CD4-positive, CD25-positive, alpha-beta regulatory T cell (primary cell): ENCODE data around the gene PCNA. TPM values are rescaled to one million over a fixed set of nuclear protein-coding genes. Genes with fewer than 3 reads are reported as not detected.

Experiments used
- ATAC-seq, 2 donors: fragments of 150-1000 bp; cut with Tn5 transposase; one replicate each; pipeline ENCODE4 v1.10.0; 2021; ENCODE audit warnings: low read depth in 2 of 2, moderate number of reproducible peaks in 2 of 2, moderate library complexity in 1 of 2
- DNase-seq, 3 donors: peaks; one replicate each; pipeline versions ENCODE4 v3.0.0 to v3.0.0-alpha.2; 2012 to 2022; ENCODE audit warnings: mixed read lengths in 1 of 3
- H3K27ac ChIP-seq: one replicate; pipeline ENCODE4 v1.7.0; 2013; ENCODE audit warnings: mild to moderate bottlenecking, low read length; ENCODE audit not compliant: insufficient read depth, poor library complexity, severe bottlenecking
- H3K27me3 ChIP-seq: one replicate; pipeline ENCODE4 v1.7.0; 2013; ENCODE audit warnings: low read length; ENCODE audit not compliant: control insufficient read depth, insufficient read depth
- H3K36me3 ChIP-seq: one replicate; pipeline ENCODE4 v1.7.0; 2013; ENCODE audit warnings: mild to moderate bottlenecking, low read length, moderate library complexity; ENCODE audit not compliant: control insufficient read depth, insufficient read depth
- H3K4me1 ChIP-seq: 2 replicates; pipeline ENCODE4 v1.7.0; 2013; ENCODE audit warnings: mild to moderate bottlenecking, low read length; ENCODE audit not compliant: insufficient read depth, control insufficient read depth, poor library complexity, severe bottlenecking
- H3K4me3 ChIP-seq: one replicate; pipeline ENCODE4 v1.7.0; 2013; ENCODE audit warnings: low read depth, mild to moderate bottlenecking, low read length, moderate library complexity
- H3K9me3 ChIP-seq, 2 experiments: 1 replicate in 1 of 2; 2 replicates in 1 of 2; pipeline ENCODE4 v1.7.0; 2013; ENCODE audit warnings: low read length in 2 of 2, mild to moderate bottlenecking in 1 of 2, moderate library complexity in 1 of 2; ENCODE audit not compliant: control insufficient read depth in 2 of 2
- H3K27ac Mint-ChIP-seq, 3 donors: one replicate each; pipeline ENCODE4 v1.8.0; 2020 to 2022; ENCODE audit warnings: mild to moderate bottlenecking in 3 of 3, mixed read lengths in 3 of 3, moderate library complexity in 2 of 3
- H3K27me3 Mint-ChIP-seq: one replicate; pipeline ENCODE4 v1.8.0; 2022; ENCODE audit warnings: mild to moderate bottlenecking, mixed read lengths
- H3K36me3 Mint-ChIP-seq: one replicate; pipeline ENCODE4 v1.8.0; 2020; ENCODE audit warnings: mixed read lengths
- H3K4me1 Mint-ChIP-seq, 4 donors: one replicate each; pipeline ENCODE4 v1.8.0; 2020 to 2022; ENCODE audit warnings: mixed read lengths in 4 of 4, mild to moderate bottlenecking in 1 of 4
- H3K4me3 Mint-ChIP-seq, 4 donors: one replicate each; pipeline ENCODE4 v1.8.0; 2020 to 2022; ENCODE audit warnings: mild to moderate bottlenecking in 4 of 4, mixed read lengths in 4 of 4, moderate library complexity in 3 of 4
- H3K9me3 Mint-ChIP-seq, 7 donors: one replicate each; pipeline ENCODE4 v1.8.0; 2020 to 2022; ENCODE audit warnings: mixed read lengths in 7 of 7, mild to moderate bottlenecking in 3 of 7, moderate library complexity in 2 of 7
- polyA plus RNA-seq, 4 donors: library from polyadenylated mRNA; unstranded; fragments of 300-500 nt; fragmentation: Illumina TruSeq; gene quantifications; one replicate each; pipeline ENCODE4 v1.2.3, GENCODE V29; 2021
- total RNA-seq: library from RNA; stranded (reverse); gene quantifications from one replicate; pipeline ENCODE4 v1.2.3, GENCODE V29; 2022

PCNA gene
- total and polyA plus RNA-seq, 5 donors from 2014 or later, result 33.0 to 89.9 (median 71.2) TPM

- no peak for ATAC-seq
Measured at GRCh38 chr20:5136096-5136495, 16.3 kb upstream of the PCNA start.

GRCh38 chr20:5135363-5136012, 15.7 kb upstream of the PCNA start:
- no peaks in the 10 kb centered on the region for H3K9me3 ChIP-seq
- Mint-ChIP-seq H3K27me3 (no peaks in the 10 kb centered on the region), H3K9me3 (no peaks in the 10 kb centered on the region), H3K4me1 (peaks cover 25 to 53% (median 31%) of the 10 kb centered on the region in 4 donors), H3K4me3 (no peak overlapping the region), H3K27ac (peak overlapping the region in 2 of 3 donors; percentile 32 to 65), H3K36me3 (peaks cover 18% of the 10 kb centered on the region)
- no peaks in the 10 kb centered on the region for H3K27me3 ChIP-seq
- no peak overlapping the region for H3K4me3 ChIP-seq
- ATAC-seq, result no peak
- H3K36me3 ChIP-seq, result peaks cover 6% of the 10 kb centered on the region
- no peak for DNase-seq
- no peak overlapping the region for H3K27ac ChIP-seq
- H3K4me1 ChIP-seq, result no peaks in the 10 kb centered on the region

More at GRCh38 chr20:5136096-5136495, 16.3 kb upstream of the PCNA start:
- Mint-ChIP-seq H3K27ac (peak overlapping the region in 2 of 3 donors; percentile 56 to 83), H3K4me1 (peaks cover 27 to 56% (median 36%) of the 10 kb centered on the region in 4 donors), H3K36me3 (peaks cover 18% of the 10 kb centered on the region), H3K27me3 (no peaks in the 10 kb centered on the region), H3K4me3 (no peak overlapping the region), H3K9me3 (no peaks in the 10 kb centered on the region)
- Histone ChIP-seq H3K4me3 (no peak overlapping the region), H3K36me3 (peaks cover 6% of the 10 kb centered on the region), H3K4me1 (no peaks in the 10 kb centered on the region), H3K27ac (no peak overlapping the region), H3K9me3 (no peaks in the 10 kb centered on the region), H3K27me3 (no peaks in the 10 kb centered on the region)
- DNase-seq, result no peak

GRCh38 chr20:5133998-5134397, 14.2 kb upstream of the PCNA start:
- peaks cover 18% of the 10 kb centered on the region for H3K36me3 Mint-ChIP-seq
- H3K4me1 ChIP-seq, result peaks cover 3% of the 10 kb centered on the region
- DNase-seq (no peak), ATAC-seq (no peak)
- no peaks in the 10 kb centered on the region for H3K9me3 ChIP-seq
- no peaks in the 10 kb centered on the region for H3K9me3 Mint-ChIP-seq
- no peak overlapping the region for H3K27ac Mint-ChIP-seq
- no peak overlapping the region for H3K27ac ChIP-seq
- peaks cover 6% of the 10 kb centered on the region for H3K36me3 ChIP-seq
- no peak overlapping the region for H3K4me3 Mint-ChIP-seq
- H3K27me3 Mint-ChIP-seq, result no peaks in the 10 kb centered on the region
- no peaks in the 10 kb centered on the region for H3K27me3 ChIP-seq
- peaks cover 15 to 49% (median 23%) of the 10 kb centered on the region in 4 donors for H3K4me1 Mint-ChIP-seq
- no peak overlapping the region for H3K4me3 ChIP-seq

GRCh38 chr20:5131502-5131901, 11.7 kb upstream of the PCNA start:
- peaks cover 17 to 57% (median 31%) of the 10 kb centered on the region in 4 donors for H3K4me1 Mint-ChIP-seq

GRCh38 chr20:5128886-5129285, 9.1 kb upstream of the PCNA start:
- Mint-ChIP-seq H3K4me1 (peaks cover 12 to 51% (median 28%) of the 10 kb centered on the region in 4 donors), H3K9me3 (no peaks in the 10 kb centered on the region), H3K27ac (peak overlapping the region in 2 of 3 donors; percentile 97 to 99), H3K36me3 (peaks cover 7% of the 10 kb centered on the region), H3K4me3 (peak overlapping the region; percentile 87 to 97 (median 96)), H3K27me3 (no peaks in the 10 kb centered on the region)
- Histone ChIP-seq H3K36me3 (peaks cover 4% of the 10 kb centered on the region), H3K9me3 (no peaks in the 10 kb centered on the region), H3K27ac (peak overlapping the region; percentile 99), H3K4me3 (peak overlapping the region; percentile 92), H3K27me3 (no peaks in the 10 kb centered on the region), H3K4me1 (peaks cover 22% of the 10 kb centered on the region)
- DNase-seq (no peak), ATAC-seq (no peak)

More at GRCh38 chr20:5131502-5131901, 11.7 kb upstream of the PCNA start:
- H3K9me3 ChIP-seq, result no peaks in the 10 kb centered on the region
- Mint-ChIP-seq H3K27me3 (no peaks in the 10 kb centered on the region), H3K36me3 (peaks cover 19% of the 10 kb centered on the region), H3K9me3 (no peaks in the 10 kb centered on the region), H3K27ac (peak overlapping the region in 1 of 3 donors; percentile 34), H3K4me3 (peak overlapping the region; percentile 1 to 59 (median 32))
- ATAC-seq, result no peak
- peaks cover 10% of the 10 kb centered on the region for H3K36me3 ChIP-seq
- peaks cover 18% of the 10 kb centered on the region for H3K4me1 ChIP-seq
- no peak overlapping the region for H3K27ac ChIP-seq
- no peaks in the 10 kb centered on the region for H3K27me3 ChIP-seq
- peak in 1 of 3 donors; percentile 30 for DNase-seq
- no peak overlapping the region for H3K4me3 ChIP-seq

- H3K36me3 Mint-ChIP-seq, result peaks cover 7% of the 10 kb centered on the region
- Histone ChIP-seq H3K9me3 (no peaks in the 10 kb centered on the region), H3K4me3 (peak overlapping the region; percentile 92), H3K27ac (peak overlapping the region; percentile 99), H3K27me3 (no peaks in the 10 kb centered on the region), H3K36me3 (peaks cover 4% of the 10 kb centered on the region), H3K4me1 (peaks cover 22% of the 10 kb centered on the region)
- H3K27me3 Mint-ChIP-seq, result no peaks in the 10 kb centered on the region
- DNase-seq, result peak in 1 of 3 donors; percentile 16
- peak overlapping the region; percentile 95 to 97 (median 96) for H3K4me3 Mint-ChIP-seq
- ATAC-seq, result no peak
- peak overlapping the region; percentile 95 to 99 (median 97) for H3K27ac Mint-ChIP-seq
- peaks cover 12 to 47% (median 29%) of the 10 kb centered on the region in 4 donors for H3K4me1 Mint-ChIP-seq
- H3K9me3 Mint-ChIP-seq, result no peaks in the 10 kb centered on the region
Measured at GRCh38 chr20:5127859-5128424, 8.2 kb upstream of the PCNA start.

- no peaks in the 10 kb centered on the region for H3K9me3 ChIP-seq
- peak overlapping the region; percentile 95 to 99 (median 97) for H3K27ac Mint-ChIP-seq
- peak overlapping the region; percentile 99 for H3K27ac ChIP-seq
- H3K27me3 Mint-ChIP-seq, result no peaks in the 10 kb centered on the region
- peaks cover 22% of the 10 kb centered on the region for H3K4me1 ChIP-seq
- H3K4me3 ChIP-seq, result peak overlapping the region; percentile 92
- ATAC-seq (peak; percentile 32 to 33), DNase-seq (peak; percentile 71 to 88 (median 82))
- peaks cover 12 to 47% (median 29%) of the 10 kb centered on the region in 4 donors for H3K4me1 Mint-ChIP-seq
- H3K27me3 ChIP-seq, result no peaks in the 10 kb centered on the region
- H3K9me3 Mint-ChIP-seq, result no peaks in the 10 kb centered on the region
- H3K4me3 Mint-ChIP-seq, result peak overlapping the region; percentile 95 to 97 (median 96)
- H3K36me3 ChIP-seq, result peaks cover 4% of the 10 kb centered on the region
- peaks cover 7% of the 10 kb centered on the region for H3K36me3 Mint-ChIP-seq
Measured at GRCh38 chr20:5127204-5127858, 7.6 kb upstream of the PCNA start.
